HG02870 (cell line): ENCODE results near the gene MCM3.
A peak's percentile ranks its signal among the peaks of the same experiment; 100 is the strongest.

ENCODE experiments used
- ATAC-seq: cut with Tn5 transposase; IDR thresholded peaks from one replicate; pipeline ENCODE4 v1.9.1; 2021; ENCODE audit warnings: mild to moderate bottlenecking, moderate library complexity; ENCODE audit not compliant: unreplicated experiment

MCM3 gene

DNA sequence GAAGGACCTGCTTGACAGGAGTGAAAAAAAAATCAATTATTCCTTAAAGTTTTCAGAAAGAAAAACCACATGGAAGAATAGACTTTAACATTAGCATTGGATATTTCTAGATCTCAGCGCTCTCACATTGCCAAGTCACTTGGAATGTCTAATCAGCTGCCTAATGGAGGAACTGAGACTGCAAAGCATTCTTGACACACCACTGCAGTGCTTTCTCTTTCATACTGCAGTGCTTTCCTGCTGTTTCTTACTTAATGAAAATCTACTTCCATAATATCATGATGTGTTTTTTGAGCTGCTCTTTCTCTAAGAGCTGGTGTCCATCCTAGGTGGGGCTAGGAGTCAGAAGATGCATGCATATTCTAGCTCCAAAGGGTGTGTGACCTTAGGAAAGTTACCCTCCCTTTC, 20.4 kb upstream of the MCM3 start:
- peak; percentile 47 for ATAC-seq

DNA sequence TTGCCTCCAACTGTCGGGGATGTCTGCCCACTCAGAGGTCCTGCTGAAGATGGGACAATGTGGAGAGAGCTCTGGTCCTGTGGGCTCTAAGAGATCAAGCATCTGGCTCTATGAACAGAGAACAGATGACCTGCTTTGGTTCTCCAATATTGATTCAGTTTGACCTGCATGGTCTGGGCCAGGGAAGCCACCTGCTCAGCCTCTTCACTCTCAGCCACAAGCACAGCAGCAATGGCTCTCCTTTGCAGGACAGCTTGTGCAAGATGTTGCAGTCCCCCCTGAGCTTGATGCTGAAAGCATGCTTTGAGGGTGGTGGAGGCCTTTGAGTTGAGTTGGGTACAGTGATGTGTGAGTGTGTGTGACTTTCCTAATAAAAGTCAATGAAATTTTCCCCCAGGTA, 18.6 kb upstream of the MCM3 start:
- ATAC-seq, result no peak

DNA sequence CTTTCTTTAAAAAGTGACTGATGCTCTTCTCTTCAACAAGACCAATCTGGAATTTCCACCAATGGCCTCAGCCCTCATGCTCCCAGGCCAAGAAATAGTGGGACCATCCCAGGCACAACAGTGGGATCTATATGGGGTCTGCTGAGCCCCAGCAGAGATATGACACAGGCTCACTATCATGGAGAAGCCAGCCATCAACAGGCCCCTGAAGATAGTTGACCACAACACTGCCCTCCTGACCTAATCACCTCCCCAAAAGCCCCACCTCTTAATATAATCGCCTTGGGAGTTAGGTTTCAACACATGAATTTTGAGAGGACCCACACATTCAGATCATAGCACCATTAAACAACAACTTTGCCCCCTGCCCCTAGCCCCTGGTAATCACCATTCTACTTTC, 16.8 kb upstream of the MCM3 start:
- ATAC-seq, result no peak

DNA sequence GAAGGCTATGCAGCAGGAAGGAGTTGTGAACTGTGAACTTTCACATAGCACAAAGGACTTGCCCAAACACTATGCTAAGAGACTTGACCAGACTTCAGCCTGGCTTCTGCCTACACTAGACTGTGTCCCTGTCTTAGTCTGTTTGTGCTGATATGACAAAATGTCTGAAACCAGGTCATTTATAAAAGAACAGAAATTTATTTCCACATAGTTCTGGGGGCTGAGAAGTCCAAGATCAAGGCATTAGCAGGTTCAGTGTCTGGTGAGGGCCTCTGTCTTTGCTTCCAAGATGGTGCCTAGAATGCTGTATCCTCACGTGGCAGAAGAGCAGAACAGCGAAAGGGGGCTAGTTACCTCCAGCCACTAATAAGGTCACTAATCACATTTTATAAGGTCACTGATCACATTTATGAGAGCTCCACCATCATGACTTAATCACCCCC, 16.0 kb upstream of the MCM3 start:
- no peak for ATAC-seq

DNA sequence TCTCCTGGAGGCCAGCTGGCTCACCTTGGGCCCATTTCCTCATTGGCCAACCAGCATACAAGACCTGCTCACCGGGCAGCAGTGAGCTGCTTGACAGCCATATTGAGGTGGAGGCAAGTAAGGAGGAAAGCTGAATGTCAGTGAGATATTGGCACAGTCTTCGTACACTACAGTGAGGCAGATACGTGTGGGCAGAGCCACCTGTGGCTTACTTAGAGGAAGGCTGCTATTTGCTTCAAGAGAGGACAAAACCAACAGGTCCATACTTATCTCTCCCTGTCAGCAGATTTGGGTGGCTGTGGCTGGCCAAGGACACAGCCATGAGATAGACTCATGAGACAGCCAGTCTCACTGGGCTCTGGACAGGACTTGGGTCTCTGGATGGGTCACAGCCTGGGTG, 15.1 kb upstream of the MCM3 start:
- ATAC-seq, result no peak

DNA sequence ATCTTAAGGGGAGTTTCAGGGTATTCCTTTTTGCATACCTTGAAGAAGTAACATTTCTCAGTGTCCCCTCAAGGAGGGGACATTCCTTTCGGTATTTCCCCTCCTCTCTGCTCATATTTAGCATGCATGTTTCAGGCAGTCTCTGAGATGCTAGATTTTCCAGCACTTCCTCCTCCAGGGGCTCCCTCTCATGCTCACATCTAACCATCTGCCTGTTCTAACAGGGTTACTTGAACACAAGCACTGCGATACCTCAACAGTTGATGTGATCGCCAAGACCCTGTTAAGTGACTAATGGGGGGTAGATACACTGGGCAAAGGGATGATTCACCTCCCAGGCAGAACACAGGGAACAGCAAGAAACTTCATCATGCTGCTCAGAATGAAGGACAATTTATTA, 12.9 kb upstream of the MCM3 start:
- ATAC-seq, result peak; percentile 51

DNA sequence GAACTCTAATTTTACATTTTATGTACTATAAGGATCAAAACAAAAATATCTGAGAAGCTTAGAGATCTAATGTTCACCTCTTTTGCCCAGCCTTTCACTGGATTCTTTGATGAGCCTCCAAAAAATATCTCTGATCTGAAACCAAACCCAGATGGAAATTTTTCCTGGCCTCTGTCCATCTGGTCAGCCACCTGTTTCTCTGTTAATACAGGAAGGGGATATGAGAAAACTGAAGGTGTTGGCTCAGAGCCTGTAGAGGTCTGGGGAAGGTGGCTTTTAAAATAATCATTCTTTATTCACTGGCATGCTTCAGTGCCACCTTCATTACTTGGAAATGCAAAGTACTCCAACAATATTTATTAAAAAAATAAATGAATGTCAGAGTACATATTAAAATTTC, 8.5 kb upstream of the MCM3 start:
- ATAC-seq, result no peak

DNA sequence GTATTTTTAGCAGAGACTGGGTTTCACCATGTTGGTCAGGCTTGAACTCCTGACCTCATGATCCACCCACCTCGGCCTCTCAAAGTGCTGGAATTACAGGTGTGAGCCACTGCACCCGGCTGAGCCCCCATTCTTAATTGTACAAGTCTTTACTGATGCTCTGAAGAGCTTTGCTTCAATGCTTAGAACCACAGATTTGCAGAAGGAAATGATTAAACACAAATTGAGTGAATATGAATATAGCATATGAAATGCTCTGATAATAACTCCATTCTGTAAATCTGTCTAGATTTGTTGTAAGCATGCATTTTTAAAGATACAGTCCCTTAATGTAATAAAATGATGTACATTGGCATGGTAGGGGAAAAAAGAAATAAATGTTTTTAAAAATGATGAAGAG, 4.3 kb upstream of the MCM3 start:
- no peak for ATAC-seq

DNA sequence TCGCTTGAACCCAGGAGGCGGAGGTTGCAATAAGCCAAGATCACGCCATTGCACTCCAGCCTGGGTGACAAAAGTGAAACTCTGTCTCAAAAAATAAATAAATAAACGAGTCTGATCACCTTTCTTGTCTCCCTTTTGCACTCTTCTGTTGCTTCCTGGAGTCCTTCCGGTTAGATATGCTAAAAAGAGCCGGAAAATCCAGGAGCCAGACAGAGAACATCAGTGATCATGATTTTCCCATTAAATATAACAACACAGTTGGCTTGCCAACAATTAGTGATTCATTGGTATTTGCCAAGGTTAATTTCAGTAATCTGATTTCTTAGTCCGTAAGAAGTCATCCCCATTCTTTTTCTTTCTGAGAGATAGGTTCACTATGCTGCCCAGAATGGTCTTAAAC, 3.7 kb upstream of the MCM3 start:
- ATAC-seq, result no peak

DNA sequence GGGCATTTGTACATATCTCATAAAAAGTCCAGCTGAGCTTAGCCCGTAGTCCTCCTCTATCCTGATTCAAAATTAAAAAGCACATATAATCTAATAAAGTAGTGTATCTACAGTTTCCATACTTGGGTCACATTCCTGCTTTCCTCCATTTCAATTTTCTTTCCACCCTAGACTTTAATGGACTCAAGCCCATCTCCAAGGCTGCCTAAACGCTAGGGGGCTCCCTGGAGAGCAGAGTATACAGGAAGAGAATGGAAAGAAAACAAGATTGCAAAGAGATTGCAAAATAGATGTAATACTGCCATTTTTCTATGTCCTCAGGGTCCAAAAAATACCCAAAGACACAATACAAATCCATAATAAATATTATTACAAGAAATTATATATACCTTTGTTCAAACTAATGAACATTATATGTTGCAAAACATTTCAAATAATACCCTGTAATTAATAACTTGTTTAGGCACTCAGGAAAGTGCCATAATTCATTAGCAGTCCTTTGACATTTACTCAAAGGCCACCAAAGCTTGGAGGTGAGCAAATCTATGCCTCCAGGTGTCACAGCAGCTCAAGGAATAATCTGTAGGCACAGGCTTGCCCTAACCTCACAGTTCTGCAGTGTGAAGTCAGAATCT, 2.4 kb upstream of the MCM3 start:
- no peak for ATAC-seq

DNA sequence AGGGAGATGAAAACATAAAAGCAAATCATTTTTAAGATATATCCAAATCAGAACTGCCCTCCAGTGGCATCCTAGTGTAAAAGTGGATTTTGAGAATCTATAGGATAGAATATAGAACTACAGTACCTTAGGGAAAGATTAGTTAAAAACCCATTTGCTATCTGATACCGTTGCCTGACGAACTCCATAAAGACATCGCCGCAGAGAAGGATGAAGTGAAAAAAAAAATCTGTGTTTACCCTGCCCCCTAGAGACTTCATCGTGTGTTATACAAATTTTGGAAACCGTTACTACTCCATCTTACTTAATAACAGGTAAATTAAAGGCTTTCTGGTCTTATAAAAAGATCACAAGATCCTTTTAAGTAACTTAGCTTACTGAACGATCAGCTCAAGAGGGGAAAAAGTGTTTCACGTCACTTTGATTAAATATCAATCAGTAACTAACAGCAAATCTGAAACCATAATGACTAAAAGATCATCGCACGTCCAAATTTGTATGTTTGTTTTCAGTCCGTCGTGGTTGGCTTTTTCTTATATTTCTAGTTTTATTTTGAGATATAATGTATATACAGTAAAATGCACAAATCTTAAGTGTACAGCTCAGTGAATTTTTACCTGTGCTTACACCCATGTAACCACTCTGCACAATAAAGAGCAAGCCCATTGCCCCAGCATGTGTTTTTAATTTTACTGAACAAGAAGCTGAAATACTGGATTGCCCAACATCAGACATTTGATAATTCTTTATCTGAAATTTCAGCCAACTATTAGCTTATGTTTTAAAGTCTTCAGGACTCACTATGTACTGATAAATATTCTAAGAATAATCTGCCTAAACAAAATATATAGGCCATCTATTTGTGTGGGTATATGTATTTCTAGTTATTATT, 881 bp upstream of the MCM3 start:
- ATAC-seq, result no peak

DNA sequence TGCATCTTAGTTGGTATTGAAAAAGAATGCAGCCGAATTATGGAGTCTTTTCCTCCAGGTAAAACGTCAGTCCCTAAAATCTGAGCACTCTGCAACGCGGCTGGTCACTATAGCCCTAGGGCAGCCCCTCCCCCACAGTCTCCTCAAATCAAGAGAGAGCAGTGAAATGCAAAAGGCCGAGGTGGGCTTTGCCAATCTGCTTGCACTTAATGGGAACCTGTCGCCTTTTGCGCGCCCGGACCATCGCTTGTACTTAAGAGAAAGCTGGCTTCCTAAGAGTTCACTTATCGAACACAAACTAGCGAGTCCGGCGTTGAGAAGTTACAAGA, 447 bp downstream of the MCM3 start:
- ATAC-seq, result no peak

DNA sequence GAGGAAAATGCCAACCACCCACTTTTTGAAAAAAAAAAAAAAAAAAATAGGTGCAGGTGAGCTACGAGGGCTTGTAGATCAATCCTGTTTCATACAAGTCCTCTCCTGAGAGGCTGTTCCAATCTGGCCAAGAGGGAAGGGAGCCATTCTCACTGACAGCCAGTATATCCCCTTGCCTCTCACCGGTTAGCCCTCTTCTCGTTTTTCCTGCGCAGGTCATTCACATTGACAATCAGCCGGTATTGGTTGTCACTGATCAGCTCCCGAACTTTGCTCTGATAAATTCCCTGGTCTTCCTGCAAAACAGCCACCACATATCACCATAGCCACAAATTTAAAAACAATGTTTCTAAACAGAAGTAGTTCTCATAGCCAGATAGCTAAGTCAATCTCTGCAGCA, 1.4 kb downstream of the MCM3 start:
- ATAC-seq, result no peak

DNA sequence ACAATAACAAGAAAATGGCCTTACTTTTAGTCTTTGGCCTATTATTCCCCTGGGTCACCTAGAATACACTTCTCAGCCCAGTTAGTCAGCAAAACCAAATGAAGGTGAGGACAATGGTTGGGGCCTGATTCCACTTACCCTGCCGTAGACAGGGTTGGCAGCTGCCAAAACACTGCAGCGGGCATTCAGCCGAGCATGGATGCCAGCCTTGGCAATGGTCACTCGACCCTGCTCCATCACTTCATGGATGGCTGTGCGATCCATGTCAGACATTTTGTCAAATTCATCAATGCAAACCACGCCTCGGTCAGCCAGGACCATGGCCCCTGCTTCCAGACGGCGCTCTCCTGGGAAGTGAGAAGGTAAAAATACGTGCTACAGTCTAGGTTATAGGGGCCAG, 8.4 kb downstream of the MCM3 start:
- no peak for ATAC-seq

DNA sequence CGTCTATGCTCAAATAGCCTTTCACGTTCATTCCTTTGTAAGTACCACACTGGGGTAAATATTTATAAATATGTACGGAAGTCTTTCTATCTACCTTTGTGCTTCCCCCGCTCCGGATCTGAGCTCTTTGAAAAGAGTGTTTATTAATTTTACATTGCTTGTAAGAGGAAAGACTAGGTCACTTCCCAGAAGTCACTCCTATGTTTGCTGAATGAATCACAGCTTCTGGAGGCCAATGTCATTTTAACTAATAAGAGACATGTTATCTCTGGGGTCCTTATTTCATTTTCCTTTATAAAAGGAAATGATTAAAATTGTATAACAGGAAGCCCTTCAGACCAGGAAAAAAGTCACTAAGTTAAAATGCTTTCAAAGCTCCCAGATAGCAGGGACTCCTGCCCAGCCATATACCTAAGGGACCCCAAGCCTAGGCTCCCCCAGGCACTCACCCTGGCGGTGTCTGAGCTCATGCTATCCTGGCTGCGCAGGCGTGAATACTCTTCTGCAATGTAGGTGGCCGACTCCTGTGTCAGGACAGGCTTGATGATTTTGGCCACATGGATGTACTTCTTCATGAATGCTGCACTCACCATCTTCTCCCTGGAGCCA, 12.6 kb downstream of the MCM3 start:
- ATAC-seq, result no peak

DNA sequence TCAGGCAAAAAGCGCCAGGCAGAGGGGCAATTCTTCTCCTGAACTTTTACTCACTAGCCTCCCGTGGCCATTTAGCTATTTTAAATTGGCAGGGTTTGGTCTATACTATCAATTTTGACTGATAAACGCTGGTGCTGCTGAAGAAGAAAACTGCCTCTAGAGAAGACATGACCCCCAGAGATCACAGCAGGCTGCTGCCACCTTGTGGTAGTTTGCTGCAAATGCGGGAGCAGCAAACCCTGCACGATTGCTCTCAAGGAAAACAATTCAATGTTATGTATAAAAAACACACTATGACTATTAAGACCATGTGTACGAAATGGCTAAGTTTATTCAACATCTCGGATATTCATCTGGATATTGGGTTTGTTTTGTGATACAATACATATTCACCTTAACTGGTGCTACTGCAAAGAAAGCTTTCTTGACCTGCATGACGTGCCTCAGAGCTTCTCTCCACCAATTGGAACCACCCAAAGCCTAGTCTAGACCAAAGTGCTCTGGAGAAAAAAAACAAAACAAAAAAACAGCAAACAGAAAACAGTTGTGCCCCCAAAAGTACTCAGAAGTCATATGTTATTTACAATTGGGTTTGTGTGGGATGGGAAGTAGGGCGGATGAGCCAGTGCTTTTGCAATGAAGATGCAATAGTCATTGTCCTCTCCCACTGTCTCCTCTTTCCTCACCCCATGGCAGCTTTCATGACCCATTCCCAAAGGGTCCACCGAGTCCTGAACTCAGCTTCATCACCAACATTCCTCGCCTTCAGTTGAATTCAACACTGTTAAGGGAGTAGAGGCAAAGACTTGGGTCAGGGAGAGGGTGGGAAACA, 20.6 kb downstream of the MCM3 start:
- peak; percentile 62 for ATAC-seq

DNA sequence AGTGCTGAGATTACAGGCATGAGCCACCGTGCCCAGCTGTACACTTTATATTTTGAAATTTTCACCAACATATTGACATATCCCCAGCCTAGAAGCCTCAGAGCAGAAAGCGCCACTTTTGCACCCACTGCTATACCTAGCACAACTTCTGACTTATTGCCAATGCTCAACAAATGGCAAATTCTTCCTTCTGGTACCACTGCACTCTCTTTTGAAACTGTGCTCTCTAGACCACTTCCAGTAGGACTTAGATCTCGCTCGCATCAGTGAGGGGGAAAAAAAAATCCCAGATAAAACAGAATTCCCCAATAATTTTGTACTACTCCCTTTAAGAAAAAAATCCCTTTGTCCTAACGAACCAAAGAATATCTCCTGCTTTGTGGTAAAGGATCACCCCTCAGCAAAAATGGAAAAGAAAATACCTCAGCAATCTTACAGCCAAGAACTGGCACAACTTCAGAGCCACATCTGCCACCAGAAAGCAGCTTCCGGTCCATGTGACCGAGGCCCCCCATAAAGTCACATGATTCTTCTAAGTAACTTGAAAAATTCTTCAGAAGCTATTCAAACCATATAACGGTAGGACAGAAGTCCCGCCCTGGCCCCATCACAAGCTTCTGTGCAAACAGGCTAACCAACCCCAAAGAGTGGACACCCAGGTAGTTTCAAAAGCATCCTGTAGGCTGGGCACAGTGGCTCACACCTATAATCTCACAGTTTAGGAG, 21.8 kb downstream of the MCM3 start:
- ATAC-seq, result no peak

DNA sequence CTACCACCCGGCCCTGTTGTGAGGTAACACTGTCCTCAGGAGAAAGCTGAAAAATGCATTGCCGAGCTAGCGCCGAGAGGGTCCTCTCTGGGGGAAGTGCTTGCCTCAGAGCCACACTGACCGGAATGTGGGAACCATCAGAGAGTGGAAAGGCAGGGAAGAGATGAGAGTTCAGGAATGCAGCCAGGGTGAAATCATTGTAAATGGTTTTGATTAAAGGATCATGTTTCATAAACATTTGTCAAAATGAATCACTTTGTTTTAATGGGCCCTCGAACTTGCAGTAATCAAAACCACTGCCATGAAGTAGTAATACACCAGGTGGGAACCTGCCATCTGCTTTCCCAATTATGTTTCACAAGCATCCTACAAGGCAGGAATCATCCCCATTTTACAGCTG, 23.3 kb downstream of the MCM3 start:
- ATAC-seq, result no peak

DNA sequence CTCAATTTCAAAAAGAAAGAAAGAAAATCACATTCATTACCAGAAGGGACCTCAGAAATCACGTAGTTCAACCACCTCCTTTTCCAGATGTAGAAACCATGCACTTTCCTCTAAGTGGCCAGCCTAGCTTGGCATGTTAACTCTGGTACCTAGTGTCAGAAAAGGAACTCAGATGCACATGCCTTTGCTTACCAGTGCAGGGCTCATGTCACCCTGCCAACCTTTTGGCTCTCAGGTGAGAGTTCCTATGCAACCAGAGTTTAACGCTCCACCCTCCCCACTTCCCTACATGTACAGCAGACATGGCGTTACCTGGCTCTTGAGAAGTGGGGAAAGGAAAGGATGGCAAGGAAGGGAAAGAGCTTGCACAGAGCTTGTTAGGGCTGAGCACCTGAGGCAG, 23.9 kb downstream of the MCM3 start:
- no peak for ATAC-seq

DNA sequence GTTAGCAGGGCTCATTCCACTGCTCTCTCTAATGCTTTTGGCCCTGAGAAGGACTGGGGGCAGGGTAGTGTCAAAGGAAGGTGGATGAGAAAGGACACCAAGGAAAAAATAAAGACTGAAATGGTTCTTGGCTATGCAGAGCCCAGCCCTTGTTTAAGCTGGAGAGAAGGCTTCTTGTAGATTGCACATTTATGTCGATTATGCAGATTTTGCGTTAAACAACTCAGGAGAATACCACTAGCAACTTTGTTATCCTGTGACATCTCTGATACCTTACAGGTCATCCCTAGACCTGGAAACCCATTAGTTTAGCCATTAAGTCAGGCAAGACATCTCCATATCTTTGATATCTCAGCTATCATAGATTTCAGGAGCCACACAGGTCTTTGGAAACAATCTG, 29.1 kb downstream of the MCM3 start:
- ATAC-seq, result no peak
